ENCODE measurements around the gene R3HDM1. TPM values are rescaled to one million over a fixed set of nuclear protein-coding genes. Genes with fewer than 3 reads are reported as not detected.
A peak's percentile ranks its signal among the peaks of the same experiment; 100 is the strongest.

The R3HDM1 gene
- total RNA-seq, 2 experiments from 2014 or later: 66.5 to 75.8 TPM

- Mint-ChIP-seq H3K4me3 (no peak overlapping the region), H3K27me3 (no peaks in the 10 kb centered on the region), H3K4me1 (ENCODE audit: low read depth) (peaks cover 10% of the 10 kb centered on the region), H3K36me3 (ENCODE audit: low read depth) (peaks cover 51% of the 10 kb centered on the region), H3K9me3 (no peaks in the 10 kb centered on the region), H3K27ac (peak overlapping the region; percentile 68)
- TF ChIP-seq, protein P1, sequence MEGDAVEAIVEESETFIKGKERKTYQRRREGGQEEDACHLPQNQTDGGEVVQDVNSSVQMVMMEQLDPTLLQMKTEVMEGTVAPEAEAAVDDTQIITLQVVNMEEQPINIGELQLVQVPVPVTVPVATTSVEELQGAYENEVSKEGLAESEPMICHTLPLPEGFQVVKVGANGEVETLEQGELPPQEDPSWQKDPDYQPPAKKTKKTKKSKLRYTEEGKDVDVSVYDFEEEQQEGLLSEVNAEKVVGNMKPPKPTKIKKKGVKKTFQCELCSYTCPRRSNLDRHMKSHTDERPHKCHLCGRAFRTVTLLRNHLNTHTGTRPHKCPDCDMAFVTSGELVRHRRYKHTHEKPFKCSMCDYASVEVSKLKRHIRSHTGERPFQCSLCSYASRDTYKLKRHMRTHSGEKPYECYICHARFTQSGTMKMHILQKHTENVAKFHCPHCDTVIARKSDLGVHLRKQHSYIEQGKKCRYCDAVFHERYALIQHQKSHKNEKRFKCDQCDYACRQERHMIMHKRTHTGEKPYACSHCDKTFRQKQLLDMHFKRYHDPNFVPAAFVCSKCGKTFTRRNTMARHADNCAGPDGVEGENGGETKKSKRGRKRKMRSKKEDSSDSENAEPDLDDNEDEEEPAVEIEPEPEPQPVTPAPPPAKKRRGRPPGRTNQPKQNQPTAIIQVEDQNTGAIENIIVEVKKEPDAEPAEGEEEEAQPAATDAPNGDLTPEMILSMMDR (IDR thresholded peaks at IDR 0.05): no peak
- ATAC-seq (peak; percentile 56), DNase-seq (peak; percentile 24)
- CTCF ChIA-PET: interaction anchor here (0.9 to 1.5 kb wide), 3 partner anchors 11 to 24 kb away, joined by 3 to 6 read pairs (median 5); no protein-coding TSS in a partner anchor
- intact Hi-C loops (cut with micrococcal nuclease): no loop called here
- POLR2A ChIA-PET: no interaction called here
These were observed 242.0 kb downstream of the R3HDM1 start for GRCh38 chr2:135773319-135773718.

DNA sequence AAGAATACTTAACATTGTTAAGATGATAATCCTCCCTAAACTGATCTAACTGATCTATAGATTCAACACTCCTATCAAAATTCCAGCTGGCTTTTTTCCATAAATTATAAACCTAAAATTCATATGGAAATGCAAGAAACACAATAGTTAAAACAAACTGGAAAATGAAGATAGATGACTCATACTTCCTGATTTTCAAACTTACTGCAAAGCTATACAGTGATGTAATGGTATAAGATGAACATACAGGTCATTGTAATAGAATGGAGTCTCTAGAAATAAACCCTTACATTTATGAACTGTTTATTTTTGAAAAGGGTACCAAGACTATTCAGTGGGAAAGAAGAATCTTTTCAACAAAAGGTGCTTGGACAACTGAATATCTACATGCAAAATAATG, 242.6 kb downstream of the R3HDM1 start:
- no peak for DNase-seq
- Mint-ChIP-seq H3K4me3 (no peak overlapping the region), H3K4me1 (ENCODE audit: low read depth) (peaks cover 10% of the 10 kb centered on the region), H3K27ac (peak overlapping the region; percentile 61), H3K27me3 (no peaks in the 10 kb centered on the region), H3K9me3 (no peaks in the 10 kb centered on the region), H3K36me3 (ENCODE audit: low read depth) (peaks cover 52% of the 10 kb centered on the region)
- no peak for ATAC-seq
- TF ChIP-seq, protein P1 (IDR thresholded peaks at IDR 0.05): no peak
- ChIA-PET POLR2A (no interaction called here), CTCF (interaction anchor here (0.9 to 1.4 kb wide), 2 partner anchors 11 to 23 kb away, joined by 3 to 6 read pairs; no protein-coding TSS in a partner anchor)
- intact Hi-C loops (cut with micrococcal nuclease): no loop called here

Small RNA genes lying within 50 kb of the gene (microRNA-seq; reads per million reads assigned to microRNA genes)
- 52.1 reads per million, percentile 60 among the genes with 10 or more reads in this experiment for gene MIR128-1 (ENCODE audit: borderline microRNAs expressed, borderline replicate concordance)

Other genes with a start within 250 kb of the R3HDM1 start
- 10 to 100 TPM; 21.4 to 21.5 TPM for gene ZRANB3, start 266 bp upstream of the R3HDM1 start, total RNA-seq
- gene UBXN4, start 210.4 kb downstream of the R3HDM1 start, total RNA-seq: 100 to 1,000 TPM in 1 of 2 experiments, 10 to 100 TPM in 1; 90.5 to 105 TPM

Measured in activated CD8-positive, alpha-beta T cell treated with anti-CD3 and anti-CD28 coated beads for 36 hours (primary cell).